Measurements from ENCODE around the gene HBB.

HBB gene

DNA sequence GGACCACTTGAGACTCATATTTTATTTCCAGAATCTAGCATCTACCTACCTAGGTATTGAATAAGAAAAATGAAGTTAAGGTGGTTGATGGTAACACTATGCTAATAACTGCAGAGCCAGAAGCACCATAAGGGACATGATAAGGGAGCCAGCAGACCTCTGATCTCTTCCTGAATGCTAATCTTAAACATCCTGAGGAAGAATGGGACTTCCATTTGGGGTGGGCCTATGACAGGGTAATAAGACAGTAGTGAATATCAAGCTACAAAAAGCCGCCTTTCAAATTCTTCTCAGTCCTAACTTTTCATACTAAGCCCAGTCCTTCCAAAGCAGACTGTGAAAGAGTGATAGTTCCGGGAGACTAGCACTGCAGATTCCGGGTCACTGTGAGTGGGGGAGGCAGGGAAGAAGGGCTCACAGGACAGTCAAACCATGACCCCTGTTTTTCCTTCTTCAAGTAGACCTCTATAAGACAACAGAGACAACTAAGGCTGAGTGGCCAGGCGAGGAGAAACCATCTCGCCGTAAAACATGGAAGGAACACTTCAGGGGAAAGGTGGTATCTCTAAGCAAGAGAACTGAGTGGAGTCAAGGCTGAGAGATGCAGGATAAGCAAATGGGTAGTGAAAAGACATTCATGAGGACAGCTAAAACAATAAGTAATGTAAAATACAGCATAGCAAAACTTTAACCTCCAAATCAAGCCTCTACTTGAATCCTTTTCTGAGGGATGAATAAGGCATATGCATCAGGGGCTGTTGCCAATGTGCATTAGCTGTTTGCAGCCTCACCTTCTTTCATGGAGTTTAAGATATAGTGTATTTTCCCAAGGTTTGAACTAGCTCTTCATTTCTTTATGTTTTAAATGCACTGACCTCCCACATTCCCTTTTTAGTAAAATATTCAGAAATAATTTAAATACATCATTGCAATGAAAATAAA is 2.1 kb downstream of the HBB start:
- DNase-seq = no peak

DNA sequence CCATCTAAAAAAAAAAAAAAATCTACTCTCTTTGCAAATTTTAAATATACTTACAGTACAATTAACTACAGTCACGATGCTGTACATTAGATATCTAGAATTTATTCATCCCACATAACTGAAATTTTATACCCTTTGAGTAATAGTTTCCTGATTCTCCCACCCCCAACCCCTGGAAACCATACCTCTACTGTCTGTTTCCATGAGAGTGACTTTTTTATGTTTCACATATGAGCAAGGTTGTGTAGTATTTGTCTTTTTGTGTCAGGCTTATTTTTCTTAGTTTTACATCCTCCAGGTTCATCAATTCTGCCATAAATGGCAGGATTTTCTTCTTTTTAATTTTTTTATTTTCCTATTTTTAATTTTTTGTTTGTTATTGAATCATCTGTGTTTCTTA is 3.2 kb downstream of the HBB start:
- no peak for DNase-seq

DNA sequence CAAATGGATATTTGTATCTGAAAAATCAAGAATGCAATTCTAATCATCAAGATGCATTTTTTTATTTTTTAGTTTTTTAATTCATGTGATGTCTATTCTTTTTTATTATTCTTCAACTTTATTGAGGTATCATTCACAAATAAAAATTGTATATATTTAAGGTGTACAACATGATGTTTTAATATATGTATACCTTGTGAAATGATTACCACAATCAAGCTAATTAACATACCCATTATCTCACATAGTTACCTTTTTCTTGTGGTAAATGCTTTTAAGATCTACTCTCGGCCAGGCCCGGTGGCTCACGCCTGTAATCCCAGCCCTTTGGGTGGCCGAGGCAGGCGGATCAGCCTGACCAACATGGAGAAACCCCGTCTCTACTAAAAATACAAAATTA is 3.7 kb downstream of the HBB start:
- DNase-seq = no peak

- no peak for DNase-seq
These were observed 16.4 kb downstream of the HBB start for GRCh38 chr11:5210376-5210885.

DNA sequence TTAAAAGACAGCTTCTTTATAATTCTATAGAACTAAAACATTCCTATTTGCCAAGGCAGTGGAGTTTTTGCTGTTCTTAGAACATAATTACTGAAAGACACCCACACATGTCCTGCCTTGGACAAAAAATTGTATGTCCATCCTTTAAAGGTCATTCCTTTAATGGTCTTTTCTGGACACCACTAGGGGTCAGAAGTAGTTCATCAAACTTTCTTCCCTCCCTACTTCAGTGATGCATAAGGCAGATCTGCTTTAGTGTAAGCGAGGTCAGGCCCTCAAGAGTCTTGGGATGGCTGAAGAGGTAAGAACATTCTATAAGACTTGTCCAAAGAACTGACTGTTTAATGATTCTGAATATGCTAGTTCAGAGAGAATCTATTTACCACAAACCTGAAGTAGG is 22.1 kb downstream of the HBB start:
- DNase-seq = peak in 1 of 5 experiments; percentile 1

DNA sequence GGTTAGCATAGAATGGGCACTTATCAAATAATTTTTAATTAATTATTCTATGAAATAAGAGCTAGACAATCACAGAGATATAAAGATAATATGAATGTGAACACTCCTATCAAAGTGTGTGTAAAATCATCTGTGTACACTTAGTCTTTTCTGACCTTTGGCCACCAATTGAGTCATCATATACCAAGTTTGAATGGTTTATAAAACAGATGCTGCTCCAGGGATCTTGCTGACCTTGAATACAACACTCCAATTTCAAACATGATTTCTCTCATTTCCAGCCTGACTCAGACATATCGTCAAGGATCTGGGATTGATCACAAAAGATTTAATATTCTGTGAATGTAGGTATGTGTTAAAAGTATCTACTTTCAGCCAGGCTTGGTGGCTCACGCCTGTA is 23.5 kb downstream of the HBB start:
- DNase-seq = no peak

- DNase-seq = no peak
These were observed 26.3 kb downstream of the HBB start, which contains the start of gene OR51V1 for GRCh38 chr11:5200582-5200981. Gene OR51V1, minus strand, starts transcription at chr11:5200682. Its CDS starts 0 bp downstream, at chr11:5200682.

DNA sequence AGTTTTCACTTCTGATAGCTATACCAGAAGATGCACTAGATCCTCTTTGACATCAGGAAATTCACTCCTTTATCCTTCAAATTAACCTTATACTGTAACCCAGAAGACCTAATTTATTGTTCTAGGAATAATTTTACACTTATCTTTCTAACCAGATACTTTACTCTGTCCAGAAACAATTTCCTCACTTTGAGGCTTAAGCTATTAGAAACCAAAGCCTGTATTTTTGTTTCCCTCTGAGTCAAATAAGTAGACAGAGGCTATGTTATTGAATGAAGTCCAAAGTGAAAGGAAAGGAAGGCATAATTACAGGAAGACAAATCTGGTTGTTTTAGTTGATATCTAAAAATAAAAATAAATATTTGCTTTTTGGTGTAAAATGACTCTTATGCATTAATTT is 28.6 kb downstream of the HBB start:
- DNase-seq = no peak

DNA sequence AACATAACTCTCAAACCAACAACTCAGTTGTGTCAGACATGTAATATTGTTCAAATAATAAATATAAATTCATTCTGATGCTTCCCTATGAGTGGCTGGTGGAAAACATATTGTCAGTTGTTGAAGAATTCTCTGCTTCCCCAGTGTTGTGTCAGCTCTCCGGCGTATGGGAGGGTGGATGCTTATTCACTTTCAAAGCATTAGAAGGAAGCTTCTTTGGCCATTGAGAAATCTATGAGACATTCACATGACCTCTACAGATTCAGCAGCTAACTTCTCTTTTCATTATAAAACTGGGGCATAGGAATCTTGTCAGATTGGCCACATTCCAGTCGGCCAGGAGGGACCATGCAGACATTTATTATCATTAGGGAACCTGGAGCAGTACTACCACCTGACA is 29.3 kb downstream of the HBB start:
- DNase-seq = no peak

GRCh38 chr11:5196731-5197130 is 30.1 kb downstream of the HBB start:
- no peak for DNase-seq

- no peak for DNase-seq
These were observed 30.8 kb downstream of the HBB start for GRCh38 chr11:5196067-5196466.

GRCh38 chr11:5192738-5193137 is 34.1 kb downstream of the HBB start:
- DNase-seq = no peak

- no peak for DNase-seq
These were observed 38.7 kb downstream of the HBB start for GRCh38 chr11:5188201-5188600.

DNA sequence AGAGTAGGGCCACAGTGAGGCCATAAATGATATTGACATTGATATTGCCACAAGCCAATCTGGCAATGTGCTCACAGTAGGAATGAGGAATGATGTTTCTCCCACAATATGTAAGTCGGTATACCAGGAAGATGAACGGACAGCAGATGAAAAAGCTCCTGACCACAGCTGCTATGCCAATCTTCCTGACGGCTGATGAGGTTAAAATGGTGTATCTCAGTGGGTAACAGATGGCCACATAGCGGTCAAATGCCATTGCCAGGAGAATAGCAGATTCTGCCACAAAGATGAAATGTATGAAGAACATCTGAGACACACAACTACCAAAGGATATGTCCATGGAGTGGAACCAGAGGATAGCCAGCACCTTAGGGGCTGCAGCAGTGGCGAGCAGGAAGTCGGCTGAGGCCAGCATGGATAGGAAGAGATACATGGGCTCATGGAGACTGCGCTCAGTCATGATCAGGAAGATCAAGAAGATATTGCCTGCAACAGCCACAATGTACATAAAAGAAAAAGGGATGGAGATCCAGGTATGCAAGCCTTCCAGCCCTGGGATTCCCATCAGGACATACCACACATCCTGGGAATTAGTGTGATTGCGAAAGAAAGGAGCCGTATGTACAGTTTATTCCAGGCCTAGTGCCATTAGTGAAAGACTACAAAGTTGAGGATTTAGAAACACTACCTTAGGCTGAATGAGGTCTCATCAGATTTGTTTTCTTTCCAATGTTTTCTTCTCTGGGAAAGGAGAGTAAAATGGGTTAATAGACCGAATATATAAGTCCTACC is 48.6 kb downstream of the HBB start:
- no peak for DNase-seq

All from T-helper 2 cell (primary cell).